ENCODE results near the gene PDE8A.
"Not testable (repeated sequence)": the region's sequence is repeated elsewhere in the genome, so short reads cannot be mapped to it uniquely, and the experiment has no call there.

PDE8A gene

DNA sequence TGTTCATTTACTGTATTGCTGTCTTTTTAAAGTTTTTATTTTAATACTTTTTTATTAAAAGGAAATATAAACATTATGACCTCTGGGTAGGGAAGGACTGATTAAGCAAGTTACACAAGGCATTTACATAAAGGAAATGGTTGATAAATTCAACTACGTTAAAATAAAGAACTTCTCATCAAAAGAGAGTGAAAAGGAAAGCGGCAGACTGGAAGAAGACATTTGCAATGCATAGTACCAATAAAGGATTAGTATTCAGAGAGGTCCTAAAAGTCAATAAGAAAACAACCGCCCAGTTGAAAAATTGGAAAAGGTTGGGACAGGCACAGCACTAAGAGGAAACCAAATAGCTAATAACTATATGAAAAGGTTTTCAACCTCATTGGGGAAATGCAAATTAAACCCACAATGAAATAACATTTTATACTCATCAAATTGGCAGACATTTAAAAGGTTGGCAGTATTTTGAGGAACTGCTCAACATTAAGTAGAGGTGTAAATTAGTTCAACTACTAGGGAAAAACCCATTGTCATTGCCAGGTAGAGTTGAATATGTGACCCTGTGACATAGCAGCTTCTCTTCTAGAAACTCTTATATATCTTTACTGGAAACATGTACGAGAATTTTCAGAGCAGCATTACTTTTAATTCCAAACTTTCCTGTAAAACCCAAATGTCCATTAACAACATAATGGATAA, 9.5 kb downstream of the PDE8A start:
- Histone ChIP-seq H3K27me3 (ENCODE audit: low read length) (no peaks in the 10 kb centered on the region), H2AFZ (ENCODE audit: low read depth, low read length, severe bottlenecking) (no peak overlapping the region), H3K27ac (ENCODE audit: low read depth, low read length) (no peak overlapping the region), H3K9ac (ENCODE audit: low read length) (no peak overlapping the region), H3K36me3 (ENCODE audit: low read length) (no peaks in the 10 kb centered on the region), H3K4me3 (ENCODE audit: insufficient read depth, low read length, poor library complexity, severe bottlenecking) (no peak overlapping the region), H3K9me2 (replicated peaks; ENCODE audit: insufficient read depth, low read length) (no peaks in the 10 kb centered on the region), H4K20me1 (ENCODE audit: low read depth, low read length) (peaks cover 22% of the 10 kb centered on the region; the same call in 1 of the 2 replicates), H3F3A (ENCODE audit: insufficient read depth) (no peaks in the 10 kb centered on the region), H3K4me2 (ENCODE audit: low read depth, low read length, poor library complexity, severe bottlenecking) (no peak overlapping the region), H3K79me2 (ENCODE audit: insufficient read depth, low read length) (no peaks in the 10 kb centered on the region), H3K9me3 (ENCODE audit: insufficient read depth, low read length) (no peaks in the 10 kb centered on the region)
- TF ChIP-seq, protein P1, sequence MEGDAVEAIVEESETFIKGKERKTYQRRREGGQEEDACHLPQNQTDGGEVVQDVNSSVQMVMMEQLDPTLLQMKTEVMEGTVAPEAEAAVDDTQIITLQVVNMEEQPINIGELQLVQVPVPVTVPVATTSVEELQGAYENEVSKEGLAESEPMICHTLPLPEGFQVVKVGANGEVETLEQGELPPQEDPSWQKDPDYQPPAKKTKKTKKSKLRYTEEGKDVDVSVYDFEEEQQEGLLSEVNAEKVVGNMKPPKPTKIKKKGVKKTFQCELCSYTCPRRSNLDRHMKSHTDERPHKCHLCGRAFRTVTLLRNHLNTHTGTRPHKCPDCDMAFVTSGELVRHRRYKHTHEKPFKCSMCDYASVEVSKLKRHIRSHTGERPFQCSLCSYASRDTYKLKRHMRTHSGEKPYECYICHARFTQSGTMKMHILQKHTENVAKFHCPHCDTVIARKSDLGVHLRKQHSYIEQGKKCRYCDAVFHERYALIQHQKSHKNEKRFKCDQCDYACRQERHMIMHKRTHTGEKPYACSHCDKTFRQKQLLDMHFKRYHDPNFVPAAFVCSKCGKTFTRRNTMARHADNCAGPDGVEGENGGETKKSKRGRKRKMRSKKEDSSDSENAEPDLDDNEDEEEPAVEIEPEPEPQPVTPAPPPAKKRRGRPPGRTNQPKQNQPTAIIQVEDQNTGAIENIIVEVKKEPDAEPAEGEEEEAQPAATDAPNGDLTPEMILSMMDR (IDR thresholded peaks at IDR 0.05; ENCODE audit: insufficient read depth, low read length, poor library complexity, severe bottlenecking) = no peak
- TF ChIP-seq EZH2phosphoT487 (conservative IDR thresholded peaks at IDR 0.05; ENCODE audit: low read length) = no peak

DNA sequence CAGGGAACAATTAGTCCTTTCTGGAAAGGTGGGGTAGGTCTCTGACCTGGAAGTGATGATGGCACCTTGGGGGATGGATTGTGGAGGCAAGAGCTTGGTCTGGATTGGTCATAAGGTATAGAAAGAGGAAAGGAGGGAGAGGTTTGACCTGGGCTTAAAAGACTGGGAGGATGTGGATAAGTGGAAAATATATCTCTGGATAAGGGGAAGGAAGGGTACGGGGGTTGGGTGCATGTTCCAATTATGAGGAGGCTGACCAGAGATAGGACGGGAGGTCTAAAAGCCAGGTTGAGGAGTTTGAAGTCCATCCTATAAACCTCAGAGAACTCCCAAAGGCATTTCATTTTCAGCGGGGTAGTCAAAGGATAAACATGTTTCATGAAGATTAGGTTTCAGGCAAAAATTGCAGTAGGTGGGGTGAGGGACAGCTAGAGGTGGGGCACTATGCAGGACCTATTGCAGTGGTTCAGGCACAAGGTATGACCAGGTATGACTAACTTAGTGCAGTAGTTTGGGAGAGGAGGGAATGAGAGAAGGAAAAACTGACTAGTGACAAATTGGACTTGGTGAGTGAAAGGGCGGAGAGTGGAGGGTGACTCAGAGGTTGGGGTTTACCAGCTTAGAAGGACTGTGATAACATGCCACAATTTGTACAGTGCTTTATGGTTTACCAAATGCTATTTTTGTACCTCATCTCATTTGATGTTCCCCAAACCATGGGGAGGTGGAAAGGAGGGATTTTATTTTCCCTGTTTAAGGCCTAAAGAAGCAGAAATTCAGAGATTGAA, 10.7 kb downstream of the PDE8A start:
- H3K9ac ChIP-seq (ENCODE audit: low read length) = no peak overlapping the region
- H2AFZ ChIP-seq (ENCODE audit: low read depth, low read length, severe bottlenecking) = no peak overlapping the region
- TF ChIP-seq, protein P1 (IDR thresholded peaks at IDR 0.05; ENCODE audit: insufficient read depth, low read length, poor library complexity, severe bottlenecking) = no peak
- no peak for TF ChIP-seq EZH2phosphoT487 (conservative IDR thresholded peaks at IDR 0.05; ENCODE audit: low read length)
- H3K4me2 ChIP-seq (ENCODE audit: low read depth, low read length, poor library complexity, severe bottlenecking) = no peak overlapping the region
- H3K4me3 ChIP-seq (ENCODE audit: insufficient read depth, low read length, poor library complexity, severe bottlenecking) = no peak overlapping the region
- H3K9me3 ChIP-seq (ENCODE audit: insufficient read depth, low read length) = no peaks in the 10 kb centered on the region
- H3K27ac ChIP-seq (ENCODE audit: low read depth, low read length) = no peak overlapping the region
- H4K20me1 ChIP-seq (ENCODE audit: low read depth, low read length) = peaks cover 22% of the 10 kb centered on the region; the same call in 1 of the 2 replicates
- H3K9me2 ChIP-seq (replicated peaks; ENCODE audit: insufficient read depth, low read length) = no peaks in the 10 kb centered on the region
- H3F3A ChIP-seq (ENCODE audit: insufficient read depth) = no peaks in the 10 kb centered on the region
- H3K36me3 ChIP-seq (ENCODE audit: low read length) = no peaks in the 10 kb centered on the region
- H3K79me2 ChIP-seq (ENCODE audit: insufficient read depth, low read length) = no peaks in the 10 kb centered on the region
- no peaks in the 10 kb centered on the region for H3K27me3 ChIP-seq (ENCODE audit: low read length)

DNA sequence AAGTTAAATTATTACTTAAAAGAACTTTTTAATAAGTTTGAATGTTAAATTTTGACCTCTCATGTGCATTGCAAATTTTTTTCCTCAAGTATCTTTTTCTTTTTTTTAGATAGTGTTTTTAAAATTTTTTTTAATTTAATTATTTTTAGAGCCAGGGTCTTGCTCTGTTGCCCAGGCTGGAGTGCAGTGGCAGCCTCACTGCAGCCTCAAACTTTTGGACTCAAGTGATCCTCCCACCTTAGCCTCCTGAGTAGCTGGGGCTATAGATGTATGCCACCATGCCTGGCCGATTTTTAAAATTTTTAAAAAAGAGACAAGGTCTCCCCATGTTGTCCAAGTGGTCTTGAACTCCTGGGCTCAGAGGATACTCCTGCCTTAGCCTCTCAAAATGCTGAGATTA, 14.4 kb downstream of the PDE8A start:
- no peaks in the 10 kb centered on the region for H3K9me2 ChIP-seq (replicated peaks; ENCODE audit: insufficient read depth, low read length)
- no peaks in the 10 kb centered on the region for H3K79me2 ChIP-seq (ENCODE audit: insufficient read depth, low read length)
- H3K9ac ChIP-seq (ENCODE audit: low read length) = no peak overlapping the region
- no peak overlapping the region for H2AFZ ChIP-seq (ENCODE audit: low read depth, low read length, severe bottlenecking)
- TF ChIP-seq EZH2phosphoT487 (conservative IDR thresholded peaks at IDR 0.05; ENCODE audit: low read length) = no peak
- TF ChIP-seq, protein P1 (IDR thresholded peaks at IDR 0.05; ENCODE audit: insufficient read depth, low read length, poor library complexity, severe bottlenecking) = no peak
- H3K4me3 ChIP-seq (ENCODE audit: insufficient read depth, low read length, poor library complexity, severe bottlenecking) = no peak overlapping the region
- H3K36me3 ChIP-seq (ENCODE audit: low read length) = no peaks in the 10 kb centered on the region
- no peaks in the 10 kb centered on the region for H3F3A ChIP-seq (ENCODE audit: insufficient read depth)
- H3K27ac ChIP-seq (ENCODE audit: low read depth, low read length) = no peak overlapping the region
- H3K27me3 ChIP-seq (ENCODE audit: low read length) = no peaks in the 10 kb centered on the region
- H3K9me3 ChIP-seq (ENCODE audit: insufficient read depth, low read length) = no peaks in the 10 kb centered on the region
- no peak overlapping the region for H3K4me2 ChIP-seq (ENCODE audit: low read depth, low read length, poor library complexity, severe bottlenecking)
- H4K20me1 ChIP-seq (ENCODE audit: low read depth, low read length) = peaks cover 9% of the 10 kb centered on the region; the same call in 1 of the 2 replicates

DNA sequence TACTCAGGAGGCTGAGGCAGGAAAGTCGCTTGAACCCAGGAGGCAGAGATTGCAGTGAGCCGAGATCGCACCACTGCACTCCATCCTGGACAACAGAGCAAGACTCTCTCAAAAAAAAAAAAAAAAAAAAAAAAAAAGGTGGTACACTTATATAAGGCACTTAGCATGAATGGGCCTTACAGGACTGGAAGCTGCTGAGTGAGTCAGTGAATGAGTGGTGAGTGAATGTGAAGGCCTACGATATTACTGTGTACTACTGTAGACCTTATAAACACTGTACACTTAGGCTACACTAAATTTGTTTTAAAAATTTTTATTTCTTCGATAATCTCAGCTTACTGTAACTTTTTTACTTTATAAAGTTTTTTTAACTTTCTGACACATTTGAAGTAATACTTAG, 15.1 kb downstream of the PDE8A start:
- H3K79me2 ChIP-seq (ENCODE audit: insufficient read depth, low read length); H3K9me3 ChIP-seq (ENCODE audit: insufficient read depth, low read length); H3K9me2 ChIP-seq (replicated peaks; ENCODE audit: insufficient read depth, low read length); H2AFZ ChIP-seq (ENCODE audit: low read depth, low read length, severe bottlenecking); H3K27me3 ChIP-seq (ENCODE audit: low read length); H3K4me3 ChIP-seq (ENCODE audit: insufficient read depth, low read length, poor library complexity, severe bottlenecking); H3K9ac ChIP-seq (ENCODE audit: low read length); H3K36me3 ChIP-seq (ENCODE audit: low read length); H3K27ac ChIP-seq (ENCODE audit: low read depth, low read length); H4K20me1 ChIP-seq (ENCODE audit: low read depth, low read length); H3F3A ChIP-seq (ENCODE audit: insufficient read depth); H3K4me2 ChIP-seq (ENCODE audit: low read depth, low read length, poor library complexity, severe bottlenecking): not testable (repeated sequence)

DNA sequence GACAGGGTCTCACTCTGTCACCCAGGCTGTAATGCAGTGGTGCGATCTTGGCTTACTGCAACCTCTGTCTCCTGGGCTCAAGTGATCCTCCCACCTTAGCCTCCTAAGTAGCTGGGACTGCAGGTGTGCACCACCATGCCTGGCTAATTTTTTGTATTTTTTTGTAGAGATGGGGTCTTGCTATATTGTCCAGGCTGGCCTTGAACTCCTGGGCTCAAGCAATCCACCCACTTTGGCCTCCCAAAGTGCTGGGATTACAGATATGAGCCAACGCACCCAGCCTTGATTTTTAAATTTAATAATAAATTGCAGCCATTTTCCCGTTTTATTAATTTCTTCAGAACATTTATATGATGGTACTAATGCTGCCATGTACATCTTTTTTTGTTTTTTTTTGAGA, 15.6 kb downstream of the PDE8A start:
- not testable (repeated sequence) for H4K20me1 ChIP-seq (ENCODE audit: low read depth, low read length); H3K79me2 ChIP-seq (ENCODE audit: insufficient read depth, low read length); H3K9ac ChIP-seq (ENCODE audit: low read length); H3K27ac ChIP-seq (ENCODE audit: low read depth, low read length); H3F3A ChIP-seq (ENCODE audit: insufficient read depth); H3K9me2 ChIP-seq (replicated peaks; ENCODE audit: insufficient read depth, low read length); H3K9me3 ChIP-seq (ENCODE audit: insufficient read depth, low read length); H3K36me3 ChIP-seq (ENCODE audit: low read length); H3K4me3 ChIP-seq (ENCODE audit: insufficient read depth, low read length, poor library complexity, severe bottlenecking); H3K4me2 ChIP-seq (ENCODE audit: low read depth, low read length, poor library complexity, severe bottlenecking); H3K27me3 ChIP-seq (ENCODE audit: low read length); H2AFZ ChIP-seq (ENCODE audit: low read depth, low read length, severe bottlenecking)
